Stimulated activated CD8-positive, alpha-beta memory T cell treated with anti-CD3 and anti-CD28 coated beads, Interleukin-12 subunit alpha, Interleukin-12 subunit beta, amount 100 ng/mL, for 4 hours (primary cell): Measurements from ENCODE around the gene KCNQ1.

ENCODE experiments used
- DNase-seq: peaks from one replicate; pipeline ENCODE4 v3.0.0-alpha.2; 2020; ENCODE audit warnings: low read depth

Gene KCNQ1

GRCh38 chr11:2461253-2461955 lies 16.6 kb downstream of the KCNQ1 start:
- DNase-seq = no peak

DNA sequence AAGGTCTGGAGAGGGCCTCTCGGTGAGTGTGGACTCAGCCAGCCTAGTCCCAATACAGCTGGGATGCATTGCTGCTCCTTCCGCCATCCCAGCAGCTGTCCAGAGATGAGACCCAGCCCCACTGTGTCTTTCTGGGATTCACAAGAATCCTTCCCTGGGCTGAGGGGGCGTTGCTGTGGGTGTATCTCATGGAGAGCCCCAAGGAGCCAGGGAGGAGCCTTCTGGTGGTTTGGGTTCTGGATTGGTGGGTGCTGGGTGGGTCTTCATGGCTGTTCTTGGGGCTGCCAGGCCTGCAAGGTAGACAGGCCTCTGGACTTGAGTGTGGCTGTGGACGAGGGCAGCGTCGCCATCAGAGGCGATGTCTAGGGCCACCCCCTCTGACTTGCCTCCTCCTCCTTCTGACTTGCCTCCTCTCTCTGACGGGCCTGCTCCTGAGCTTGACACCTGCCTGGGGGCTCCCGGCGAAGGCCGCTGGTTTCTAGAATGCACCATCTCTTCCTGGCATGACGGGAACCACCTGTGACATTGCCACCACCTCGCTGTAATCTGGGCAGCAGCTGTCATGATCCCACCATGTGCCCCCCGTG lies 17.2 kb downstream of the KCNQ1 start:
- DNase-seq = no peak

DNA sequence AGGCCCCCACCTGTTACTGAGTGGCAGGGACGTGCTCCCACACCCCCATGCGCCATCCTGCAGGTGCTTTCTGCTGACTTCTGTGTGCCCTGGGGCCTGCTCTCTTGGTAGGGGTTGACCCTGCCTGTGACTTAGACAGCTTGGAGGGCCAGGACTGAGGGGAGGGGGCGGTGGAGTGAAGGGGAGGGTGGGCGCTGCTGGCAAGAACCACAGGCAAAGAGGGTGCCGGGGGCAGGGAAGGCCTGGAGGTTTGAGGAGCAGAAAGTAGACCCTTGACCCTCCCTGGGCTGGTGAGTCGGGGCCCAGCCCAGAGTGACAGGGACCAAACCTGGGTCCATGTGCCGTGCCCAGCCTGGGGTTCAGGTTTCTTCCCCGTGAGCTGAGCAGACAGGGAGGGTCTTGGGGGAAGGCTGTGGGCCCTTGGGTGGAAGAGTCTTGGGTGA lies 17.8 kb downstream of the KCNQ1 start:
- no peak for DNase-seq

GRCh38 chr11:2462986-2463765 lies 18.4 kb downstream of the KCNQ1 start:
- DNase-seq = no peak

GRCh38 chr11:2463766-2464277 lies 19.0 kb downstream of the KCNQ1 start:
- DNase-seq = no peak

- DNase-seq = no peak
Measured at GRCh38 chr11:2464451-2465165, 19.8 kb downstream of the KCNQ1 start.

DNA sequence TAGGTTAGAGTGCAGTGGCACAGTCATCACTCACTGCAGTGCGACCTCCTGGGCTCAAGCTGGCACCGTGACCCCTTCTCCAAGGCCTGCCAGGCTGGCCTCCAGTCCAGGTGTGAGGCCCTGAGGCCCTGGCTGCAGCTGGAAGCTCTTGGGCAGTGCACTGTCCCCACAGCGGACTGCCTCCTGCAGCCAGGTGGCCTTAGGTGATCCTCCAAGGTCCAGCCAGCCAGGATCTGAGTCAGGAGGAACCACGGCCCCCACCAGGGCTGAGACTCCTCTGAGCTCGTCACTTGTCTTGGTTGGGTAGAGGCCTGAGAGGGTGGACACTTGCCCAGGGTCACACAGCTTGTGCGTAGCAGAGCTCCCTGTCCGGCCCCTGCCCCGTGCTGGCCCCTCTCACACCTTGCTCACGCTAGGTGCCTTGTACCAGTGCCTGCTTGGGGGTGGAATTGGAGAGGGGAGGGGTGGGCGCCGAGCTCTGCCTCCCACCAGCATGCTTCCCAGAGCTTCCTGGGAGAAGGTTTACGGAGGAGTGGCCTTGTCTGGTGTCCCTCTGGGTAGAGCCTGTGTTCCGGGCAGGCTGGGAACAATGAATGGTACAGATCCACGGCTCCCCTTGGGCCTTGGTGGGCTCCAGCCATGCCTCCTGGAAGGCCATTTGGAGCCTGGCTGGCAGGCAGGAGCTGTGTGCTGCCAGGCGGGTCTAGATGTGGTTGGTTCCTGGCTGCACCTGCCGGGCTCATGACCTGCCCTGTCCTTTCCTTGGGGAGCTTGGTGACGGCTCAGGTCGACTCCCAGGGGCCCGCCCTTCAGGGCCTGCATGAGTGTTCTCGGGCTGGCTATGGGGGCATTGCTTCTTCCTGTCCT lies 20.6 kb downstream of the KCNQ1 start:
- no peak for DNase-seq

- DNase-seq = no peak
Measured at GRCh38 chr11:2466069-2466801, 21.4 kb downstream of the KCNQ1 start.

DNA sequence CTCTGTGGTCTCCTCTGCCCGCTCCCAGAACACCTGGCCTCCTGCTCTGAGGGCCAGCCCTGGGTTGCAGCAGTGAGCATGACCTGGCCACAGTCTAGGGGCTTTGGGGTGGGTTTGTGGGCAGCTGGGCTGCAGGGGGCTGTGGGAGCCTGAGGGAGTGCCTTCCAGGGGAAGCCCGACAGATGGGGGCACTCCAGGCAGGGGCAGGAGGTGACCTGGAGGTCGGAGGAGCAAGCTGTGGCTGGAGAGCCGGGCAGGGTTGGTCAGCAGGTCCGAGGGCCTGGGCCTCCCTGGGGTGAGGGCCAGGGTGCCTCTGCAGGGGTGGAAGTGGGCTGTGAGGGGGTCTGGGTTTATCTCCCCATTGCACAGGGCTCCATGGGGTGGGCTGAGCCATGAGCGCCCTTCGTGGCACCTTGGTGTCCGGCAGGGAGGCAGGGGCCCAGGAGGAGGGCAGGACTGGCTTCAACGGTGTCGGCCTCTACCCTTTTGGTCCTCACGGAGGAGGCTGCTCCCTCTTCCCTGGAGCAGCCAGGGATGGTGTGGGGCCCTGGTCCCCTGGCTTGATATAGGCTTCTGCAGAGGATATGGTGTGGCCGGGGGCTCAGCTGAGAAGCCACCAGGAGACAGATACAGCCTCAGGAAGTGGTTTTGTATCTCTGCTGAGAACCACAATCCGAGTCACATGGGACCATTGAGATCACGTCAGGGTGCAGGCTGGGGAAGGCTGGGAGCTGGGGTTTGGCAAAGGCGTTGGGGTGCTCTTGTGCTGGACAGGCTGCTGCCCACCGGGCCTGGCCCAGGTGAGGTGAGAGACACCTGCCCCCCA lies 22.3 kb downstream of the KCNQ1 start:
- DNase-seq = no peak

- DNase-seq = no peak
Measured at GRCh38 chr11:2467695-2468055, 22.9 kb downstream of the KCNQ1 start.

- DNase-seq = no peak
Measured at GRCh38 chr11:2468363-2469235, 23.8 kb downstream of the KCNQ1 start.

- DNase-seq = no peak
Measured at GRCh38 chr11:2470495-2470894, 25.7 kb downstream of the KCNQ1 start.

DNA sequence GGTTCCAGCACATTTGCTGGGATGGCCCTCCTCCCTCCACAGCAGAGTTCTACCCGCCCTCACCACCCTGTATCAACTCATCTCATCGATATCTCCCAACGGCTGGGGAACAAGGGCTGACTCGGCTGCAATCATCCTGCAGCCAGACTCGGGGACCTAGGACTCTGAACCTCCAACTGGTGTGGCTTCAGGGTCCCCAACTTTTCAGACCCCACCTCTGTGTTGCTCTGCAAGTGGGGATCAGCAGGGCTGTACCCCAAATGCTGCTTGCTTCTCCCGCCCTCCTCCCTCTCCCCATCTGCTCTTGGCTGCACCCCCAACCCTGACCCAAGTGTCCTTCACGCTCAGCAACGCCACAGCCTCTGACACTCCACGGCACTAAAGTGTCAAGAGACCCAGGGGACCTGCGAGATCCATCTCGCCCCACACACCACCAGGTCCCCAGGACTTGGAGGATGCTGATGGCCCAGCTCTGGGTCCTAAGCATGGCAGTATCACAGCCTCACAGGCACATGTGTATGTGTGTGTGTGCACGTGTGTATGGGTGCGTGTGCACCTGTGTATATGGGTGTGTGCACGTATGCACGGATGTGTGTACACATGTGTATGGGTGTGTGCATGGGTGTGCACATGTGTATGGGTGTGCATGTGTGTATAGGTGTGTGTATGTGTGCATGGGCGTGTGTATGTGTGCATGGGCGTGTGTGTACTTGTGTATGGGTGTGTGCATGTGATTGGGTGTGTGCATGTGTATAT lies 26.4 kb downstream of the KCNQ1 start:
- DNase-seq = no peak

GRCh38 chr11:2471804-2472096 lies 26.9 kb downstream of the KCNQ1 start:
- no peak for DNase-seq

DNA sequence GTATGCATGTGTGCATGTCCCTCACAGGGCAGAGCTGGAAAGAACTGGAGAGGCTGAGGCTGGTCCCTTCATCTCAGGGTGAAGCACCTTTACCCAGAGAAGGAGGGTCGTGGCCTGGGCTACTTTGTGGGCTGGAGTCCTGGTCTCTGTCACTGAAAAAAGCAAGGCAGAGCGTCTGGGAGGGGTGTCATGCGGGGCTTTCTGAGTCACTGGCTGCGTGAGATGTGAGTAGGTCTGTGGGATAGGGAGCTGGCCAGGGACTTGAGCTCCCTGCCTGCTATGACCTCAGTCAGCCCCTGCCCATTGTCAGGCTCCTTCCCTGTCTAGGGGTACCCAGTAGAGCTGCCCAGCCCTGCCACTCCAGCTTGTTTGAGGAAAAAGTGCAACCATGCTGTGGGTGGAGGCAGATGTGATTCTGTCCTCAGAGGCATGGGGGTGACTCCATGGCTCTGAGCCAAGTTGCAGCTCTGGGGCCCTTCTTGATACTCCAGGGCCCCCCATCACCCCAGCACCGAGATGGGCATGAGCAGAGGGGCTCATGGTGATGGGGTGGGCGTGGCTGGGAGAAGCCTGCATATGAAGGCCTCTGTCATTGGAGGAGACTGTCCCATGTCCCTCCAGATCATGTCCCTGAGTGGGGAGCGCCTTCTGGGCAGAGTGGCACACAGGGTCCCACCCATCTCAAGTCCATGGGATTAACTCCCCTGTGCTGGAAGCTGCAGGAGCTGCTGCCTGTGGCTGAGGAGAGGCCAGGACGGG lies 27.8 kb downstream of the KCNQ1 start:
- DNase-seq = no peak

GRCh38 chr11:2473361-2474058 lies 28.7 kb downstream of the KCNQ1 start:
- DNase-seq = no peak
